ENCODE measurements around the gene DPEP2. TPM values are rescaled to one million over a fixed set of nuclear protein-coding genes. Genes with fewer than 3 reads are reported as not detected.

DPEP2 gene
- total RNA-seq, 1 donor from 2014 or later = not detected

- H3K4me3 Mint-ChIP-seq (ENCODE audit: unreplicated experiment) = no peak overlapping the region
- H3K27me3 Mint-ChIP-seq (ENCODE audit: low read depth) = no peaks in the 10 kb centered on the region
- H3K4me1 Mint-ChIP-seq (ENCODE audit: low read depth) = peaks cover 32% of the 10 kb centered on the region
- TF ChIP-seq CTCF (IDR thresholded peaks at IDR 0.05) = no peak
- H3K27ac Mint-ChIP-seq (ENCODE audit: unreplicated experiment) = no peak overlapping the region
- peaks cover 38% of the 10 kb centered on the region for H3K36me3 Mint-ChIP-seq (ENCODE audit: low read depth)
- no peak for DNase-seq (ENCODE audit: low spot score)
- no peaks in the 10 kb centered on the region for H3K9me3 Mint-ChIP-seq (ENCODE audit: low read depth)
Observed at GRCh38 chr16:67957622-67958021, 41.7 kb downstream of the DPEP2 start.

- Mint-ChIP-seq H3K4me3 (ENCODE audit: unreplicated experiment) (no peak overlapping the region), H3K36me3 (ENCODE audit: low read depth) (peaks cover 29% of the 10 kb centered on the region), H3K4me1 (ENCODE audit: low read depth) (peaks cover 5% of the 10 kb centered on the region), H3K27me3 (ENCODE audit: low read depth) (no peaks in the 10 kb centered on the region), H3K27ac (ENCODE audit: unreplicated experiment) (peak overlapping the region; percentile 32), H3K9me3 (ENCODE audit: low read depth) (no peaks in the 10 kb centered on the region)
- no peak for TF ChIP-seq CTCF (IDR thresholded peaks at IDR 0.05)
- DNase-seq (ENCODE audit: low spot score) = no peak
Observed at GRCh38 chr16:67954421-67955196, 44.7 kb downstream of the DPEP2 start.

DNA sequence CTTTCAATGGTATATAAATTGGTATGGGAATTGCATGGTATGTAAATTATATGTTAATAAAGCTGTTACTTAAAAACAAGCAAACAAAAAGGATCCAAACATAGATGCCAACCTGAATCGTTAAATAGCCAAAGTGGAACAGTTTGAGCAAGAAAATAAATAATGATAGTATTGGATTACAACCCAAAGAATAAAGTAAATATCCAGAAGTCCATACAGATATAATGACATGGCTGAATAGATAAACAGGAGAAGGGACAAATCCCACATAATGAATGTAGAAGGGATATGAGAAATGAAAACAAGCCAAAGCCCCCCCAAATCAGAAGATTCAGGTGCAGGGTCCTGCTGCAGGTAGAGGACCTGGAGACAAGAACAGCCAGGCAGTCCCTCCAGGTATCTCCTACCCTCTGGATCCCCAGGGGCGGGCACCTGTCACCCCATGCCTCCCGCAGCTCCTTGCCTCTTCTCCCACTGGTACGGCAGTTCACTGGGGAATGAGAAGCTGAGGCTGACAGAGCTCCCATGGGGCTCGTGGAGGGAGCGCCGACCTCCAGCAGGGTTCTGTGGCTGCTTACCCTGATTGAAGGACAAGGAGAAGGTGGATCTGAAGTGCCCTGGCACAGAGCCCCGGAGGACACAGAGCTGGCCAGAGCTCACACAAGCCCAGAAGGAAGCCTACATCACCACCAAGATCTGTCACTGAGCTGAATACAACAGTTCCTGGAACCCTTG, 45.5 kb downstream of the DPEP2 start:
- H3K4me1 Mint-ChIP-seq (ENCODE audit: low read depth) = no peaks in the 10 kb centered on the region
- H3K36me3 Mint-ChIP-seq (ENCODE audit: low read depth) = peaks cover 29% of the 10 kb centered on the region

DNA sequence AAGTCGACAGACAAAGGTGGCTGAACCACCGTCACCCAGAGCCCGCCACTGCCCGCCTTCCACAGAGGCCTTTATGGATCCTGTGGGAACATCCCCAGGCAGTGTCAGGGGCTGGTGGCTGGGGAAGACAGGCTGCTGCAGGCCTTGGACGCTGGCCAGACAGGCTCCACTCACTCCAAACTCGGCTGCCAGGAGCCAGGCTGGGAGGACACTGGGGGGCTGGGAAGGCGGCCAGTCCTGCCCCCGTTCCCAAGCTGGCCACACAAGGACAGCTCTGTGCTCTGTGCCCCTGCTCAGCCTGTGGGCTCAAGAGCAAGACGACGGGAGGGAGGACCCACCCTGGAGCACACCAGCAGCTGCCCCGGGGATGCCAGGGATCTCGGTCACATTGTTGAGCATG, 47.8 kb downstream of the DPEP2 start:
- H3K27ac Mint-ChIP-seq (ENCODE audit: unreplicated experiment) = no peak overlapping the region
- no peak overlapping the region for H3K4me3 Mint-ChIP-seq (ENCODE audit: unreplicated experiment)
- no peak for DNase-seq (ENCODE audit: low spot score)
- H3K27me3 Mint-ChIP-seq (ENCODE audit: low read depth) = no peaks in the 10 kb centered on the region
- peaks cover 29% of the 10 kb centered on the region for H3K36me3 Mint-ChIP-seq (ENCODE audit: low read depth)
- no peak for TF ChIP-seq CTCF (IDR thresholded peaks at IDR 0.05)
- no peaks in the 10 kb centered on the region for H3K4me1 Mint-ChIP-seq (ENCODE audit: low read depth)
- H3K9me3 Mint-ChIP-seq (ENCODE audit: low read depth) = no peaks in the 10 kb centered on the region

More for the DNA sequence above, 45.5 kb downstream of the DPEP2 start:
- H3K4me3 Mint-ChIP-seq (ENCODE audit: unreplicated experiment) = no peak overlapping the region
- DNase-seq (ENCODE audit: low spot score) = no peak
- H3K27me3 Mint-ChIP-seq (ENCODE audit: low read depth) = no peaks in the 10 kb centered on the region
- no peak for TF ChIP-seq CTCF (IDR thresholded peaks at IDR 0.05)
- peak overlapping the region; percentile 32 for H3K27ac Mint-ChIP-seq (ENCODE audit: unreplicated experiment)
- H3K9me3 Mint-ChIP-seq (ENCODE audit: low read depth) = no peaks in the 10 kb centered on the region

GRCh38 chr16:67950335-67950843, 48.9 kb downstream of the DPEP2 start:
- H3K27me3 Mint-ChIP-seq (ENCODE audit: low read depth) = no peaks in the 10 kb centered on the region
- DNase-seq (ENCODE audit: low spot score) = no peak
- H3K36me3 Mint-ChIP-seq (ENCODE audit: low read depth) = peaks cover 34% of the 10 kb centered on the region
- H3K9me3 Mint-ChIP-seq (ENCODE audit: low read depth) = no peaks in the 10 kb centered on the region
- H3K4me3 Mint-ChIP-seq (ENCODE audit: unreplicated experiment) = no peak overlapping the region
- no peaks in the 10 kb centered on the region for H3K4me1 Mint-ChIP-seq (ENCODE audit: low read depth)
- TF ChIP-seq CTCF (IDR thresholded peaks at IDR 0.05) = no peak
- H3K27ac Mint-ChIP-seq (ENCODE audit: unreplicated experiment) = no peak overlapping the region
